Measurements from ENCODE around the gene RPL37. TPM values are rescaled to one million over a fixed set of nuclear protein-coding genes. Genes with fewer than 3 reads are reported as not detected.
"Not testable (repeated sequence)": the region's sequence is repeated elsewhere in the genome, so short reads cannot be mapped to it uniquely, and the experiment has no call there.

Gene RPL37
- polyA plus RNA-seq, 1 donor: 2,598 TPM

GRCh38 chr5:40833712-40834229 is 1.3 kb downstream of the RPL37 start:
- no peak for DNase-seq

GRCh38 chr5:40832345-40832744 is 2.7 kb downstream of the RPL37 start:
- no peak for DNase-seq

GRCh38 chr5:40831346-40832210 is 3.4 kb downstream of the RPL37 start:
- DNase-seq: no peak

GRCh38 chr5:40829748-40830533 is 5.1 kb downstream of the RPL37 start:
- no peak for DNase-seq

- DNase-seq: no peak
These were observed 6.0 kb downstream of the RPL37 start for GRCh38 chr5:40828690-40829661.

- DNase-seq: no peak
These were observed 6.9 kb downstream of the RPL37 start for GRCh38 chr5:40828021-40828631.

- DNase-seq: no peak
These were observed 7.6 kb downstream of the RPL37 start for GRCh38 chr5:40827188-40827977.

GRCh38 chr5:40826489-40827187 is 8.4 kb downstream of the RPL37 start:
- no peak for DNase-seq

GRCh38 chr5:40825461-40826043 is 9.5 kb downstream of the RPL37 start:
- not testable (repeated sequence) for DNase-seq

- DNase-seq: no peak
These were observed 11.6 kb downstream of the RPL37 start for GRCh38 chr5:40823459-40823858.

GRCh38 chr5:40813698-40814281 is 21.2 kb downstream of the RPL37 start:
- no peak for DNase-seq

- DNase-seq: no peak
These were observed 22.9 kb downstream of the RPL37 start for GRCh38 chr5:40812125-40812524.

- no peak for DNase-seq
These were observed 33.1 kb downstream of the RPL37 start for GRCh38 chr5:40801771-40802562.

GRCh38 chr5:40799258-40799657 is 35.8 kb downstream of the RPL37 start:
- no peak for DNase-seq

- DNase-seq: no peak
These were observed 36.2 kb downstream of the RPL37 start for GRCh38 chr5:40798801-40799210.

GRCh38 chr5:40798012-40798800 is 36.8 kb downstream of the RPL37 start, which contains the start of gene PRKAA1:
Gene PRKAA1 (minus strand): TSS chr5:40798374. CDS start chr5:40798189, 185 bp downstream.
- peak; percentile 87 for DNase-seq

- DNase-seq: peak; percentile 59
These were observed 37.6 kb downstream of the RPL37 start for GRCh38 chr5:40797273-40798011.
